Calu3 (cell line): ENCODE data around the gene POLD2. TPM values are rescaled to one million over a fixed set of nuclear protein-coding genes. Genes with fewer than 3 reads are reported as not detected.

Experiments used
- BruUV-seq: library from RNA; stranded (reverse); fragments of 400-500 nt; replicated peaks from 2 replicates; lab custom pipeline; 2021; lab: Mats Ljungman, UMichigan
- CTCF ChIA-PET: fragments of 300-600 bp; sonication (Branson Sonifier 250); formaldehyde crosslinking; loops from one replicate; lab custom pipeline; 2022; ENCODE audit warnings: antibody characterized with exemption; lab: Charles Lee
- DNase-seq: peaks from one replicate; pipeline ENCODE4 v3.0.0; 2022
- H3K27ac Mint-ChIP-seq: one replicate; pipeline ENCODE4 v1.8.0; 2022; ENCODE audit warnings: mixed read lengths; ENCODE audit not compliant: unreplicated experiment
- H3K27me3 Mint-ChIP-seq: one replicate; pipeline ENCODE4 v1.8.0; 2022; ENCODE audit warnings: mixed read lengths; ENCODE audit not compliant: unreplicated experiment
- H3K36me3 Mint-ChIP-seq: one replicate; pipeline ENCODE4 v1.8.0; 2022; ENCODE audit warnings: mild to moderate bottlenecking, moderate library complexity, mixed read lengths; ENCODE audit not compliant: insufficient read depth, unreplicated experiment
- H3K4me1 Mint-ChIP-seq: one replicate; pipeline ENCODE4 v1.8.0; 2022; ENCODE audit warnings: mild to moderate bottlenecking, low read depth, mixed read lengths; ENCODE audit not compliant: unreplicated experiment
- H3K4me3 Mint-ChIP-seq: one replicate; pipeline ENCODE4 v1.8.0; 2022; ENCODE audit warnings: mild to moderate bottlenecking, low read depth, moderate library complexity, mixed read lengths; ENCODE audit not compliant: unreplicated experiment
- H3K9me3 Mint-ChIP-seq: one replicate; pipeline ENCODE4 v1.8.0; 2022; ENCODE audit warnings: low read depth, mixed read lengths; ENCODE audit not compliant: unreplicated experiment
- CTCF ChIP-seq: fragments of 200-600 bp; IDR thresholded peaks from one replicate; pipeline ENCODE4 v1.8.0; 2022; ENCODE audit warnings: antibody characterized with exemption; ENCODE audit not compliant: unreplicated experiment
- intact Hi-C: fragments of 100-400 bp; cut with micrococcal nuclease; formaldehyde crosslinking; loops from one replicate; pipeline ENCODE4 v1.10.0; 2022; ENCODE audit not compliant: unreplicated experiment
- total RNA-seq: library from RNA; stranded (reverse); gene quantifications from 2 replicates; pipeline ENCODE4 v1.2.3, GENCODE V29; 2022

Gene POLD2
- total RNA-seq, 1 experiment from 2014 or later, result 237 TPM

GRCh38 chr7:44122529-44122928, 819 bp downstream of the POLD2 start:
- Mint-ChIP-seq H3K27ac (peak overlapping the region; percentile 84), H3K4me3 (peak overlapping the region; percentile 75), H3K9me3 (no peaks in the 10 kb centered on the region), H3K36me3 (peaks cover 24% of the 10 kb centered on the region), H3K27me3 (peaks cover 14% of the 10 kb centered on the region), H3K4me1 (peaks cover 19% of the 10 kb centered on the region)
- TF ChIP-seq CTCF, result no peak
- intact Hi-C loops, result loop anchor here (5.0 kb wide), 1 partner anchor 75 kb away; no protein-coding TSS in a partner anchor
- BruUV-seq, result no TSS peak
- DNase-seq, result no peak
- CTCF ChIA-PET, result interaction anchor here (0.6 to 1.8 kb wide), 3 partner anchors 9 to 47 kb away, joined by 4 to 5 read pairs (median 5); no protein-coding TSS in a partner anchor

- H3K27ac Mint-ChIP-seq, result peak overlapping the region; percentile 84
- H3K4me1 Mint-ChIP-seq, result peaks cover 19% of the 10 kb centered on the region
- CTCF ChIA-PET, result interaction anchor here (0.6 to 1.8 kb wide), 2 partner anchors 9 to 33 kb away, joined by 4 to 5 read pairs; no protein-coding TSS in a partner anchor
- peaks cover 7% of the 10 kb centered on the region for H3K27me3 Mint-ChIP-seq
- no peaks in the 10 kb centered on the region for H3K9me3 Mint-ChIP-seq
- TF ChIP-seq CTCF, result no peak
- no peak for DNase-seq
- peak overlapping the region; percentile 75 for H3K4me3 Mint-ChIP-seq
- intact Hi-C loops, result loop anchor here (5.0 kb wide), 1 partner anchor 75 kb away; no protein-coding TSS in a partner anchor
- peaks cover 30% of the 10 kb centered on the region for H3K36me3 Mint-ChIP-seq
- BruUV-seq, result no TSS peak
Observed at GRCh38 chr7:44121761-44122420, 1.5 kb downstream of the POLD2 start.

GRCh38 chr7:44120395-44120794, 3.0 kb downstream of the POLD2 start:
- no peak for TF ChIP-seq CTCF
- intact Hi-C loops, result loop anchor here (5.0 kb wide), 1 partner anchor 73 kb away; no protein-coding TSS in a partner anchor
- H3K9me3 Mint-ChIP-seq, result no peaks in the 10 kb centered on the region
- BruUV-seq, result no TSS peak
- CTCF ChIA-PET, result no interaction called here
- peaks cover 19% of the 10 kb centered on the region for H3K4me1 Mint-ChIP-seq
- no peak for DNase-seq
- H3K27ac Mint-ChIP-seq, result no peak overlapping the region
- no peaks in the 10 kb centered on the region for H3K27me3 Mint-ChIP-seq
- H3K36me3 Mint-ChIP-seq, result peaks cover 41% of the 10 kb centered on the region
- no peak overlapping the region for H3K4me3 Mint-ChIP-seq

GRCh38 chr7:44119829-44120380, 3.4 kb downstream of the POLD2 start:
- no peaks in the 10 kb centered on the region for H3K9me3 Mint-ChIP-seq
- CTCF ChIA-PET, result no interaction called here
- BruUV-seq, result no TSS peak
- peaks cover 19% of the 10 kb centered on the region for H3K4me1 Mint-ChIP-seq
- no peak for TF ChIP-seq CTCF
- intact Hi-C loops, result loop anchor here (5.0 kb wide), 1 partner anchor 73 kb away; no protein-coding TSS in a partner anchor
- DNase-seq, result no peak
- no peak overlapping the region for H3K4me3 Mint-ChIP-seq
- H3K27ac Mint-ChIP-seq, result no peak overlapping the region
- peaks cover 41% of the 10 kb centered on the region for H3K36me3 Mint-ChIP-seq
- H3K27me3 Mint-ChIP-seq, result no peaks in the 10 kb centered on the region
